ENCODE measurements around the gene BTBD17.
A peak's percentile ranks its signal among the peaks of the same experiment; 100 is the strongest.

The BTBD17 gene

GRCh38 chr17:74380086-74380958, 18.7 kb upstream of the BTBD17 start:
- in situ Hi-C loops (cut with HindIII; ENCODE audit: low sequenced_read_pairs), result no loop called here

GRCh38 chr17:74379495-74380085, 17.9 kb upstream of the BTBD17 start:
- in situ Hi-C loops (cut with HindIII; ENCODE audit: low sequenced_read_pairs), result no loop called here
- DNase-seq (ENCODE audit: low read depth), result peak; percentile 38
- TF ChIP-seq CTCF (IDR thresholded peaks at IDR 0.05; ENCODE audit: low read depth, low read length, missing control alignments), result peak; percentile 82
- no peak overlapping the region for H3K4me3 ChIP-seq (ENCODE audit: low read depth, low read length)

More at GRCh38 chr17:74380086-74380958, 18.7 kb upstream of the BTBD17 start:
- no peak for TF ChIP-seq CTCF (IDR thresholded peaks at IDR 0.05; ENCODE audit: low read depth, low read length, missing control alignments)
- no peak for DNase-seq (ENCODE audit: low read depth)
- no peak overlapping the region for H3K4me3 ChIP-seq (ENCODE audit: low read depth, low read length)

- DNase-seq (ENCODE audit: low read depth), result no peak
- in situ Hi-C loops (cut with HindIII; ENCODE audit: low sequenced_read_pairs), result no loop called here
- TF ChIP-seq CTCF (IDR thresholded peaks at IDR 0.05; ENCODE audit: low read depth, low read length, missing control alignments), result no peak
- no peak overlapping the region for H3K4me3 ChIP-seq (ENCODE audit: low read depth, low read length)
Observed at GRCh38 chr17:74374858-74375257, 13.2 kb upstream of the BTBD17 start.

GRCh38 chr17:74373838-74374606, 12.4 kb upstream of the BTBD17 start:
- in situ Hi-C loops (cut with HindIII; ENCODE audit: low sequenced_read_pairs), result no loop called here
- no peak for DNase-seq (ENCODE audit: low read depth)
- no peak for TF ChIP-seq CTCF (IDR thresholded peaks at IDR 0.05; ENCODE audit: low read depth, low read length, missing control alignments)
- H3K4me3 ChIP-seq (ENCODE audit: low read depth, low read length), result no peak overlapping the region

GRCh38 chr17:74372426-74372825, 10.8 kb upstream of the BTBD17 start:
- no peak for TF ChIP-seq CTCF (IDR thresholded peaks at IDR 0.05; ENCODE audit: low read depth, low read length, missing control alignments)
- in situ Hi-C loops (cut with HindIII; ENCODE audit: low sequenced_read_pairs), result no loop called here
- H3K4me3 ChIP-seq (ENCODE audit: low read depth, low read length), result no peak overlapping the region
- no peak for DNase-seq (ENCODE audit: low read depth)

- no peak overlapping the region for H3K4me3 ChIP-seq (ENCODE audit: low read depth, low read length)
- no peak for DNase-seq (ENCODE audit: low read depth)
- in situ Hi-C loops (cut with HindIII; ENCODE audit: low sequenced_read_pairs), result no loop called here
- TF ChIP-seq CTCF (IDR thresholded peaks at IDR 0.05; ENCODE audit: low read depth, low read length, missing control alignments), result no peak
Observed at GRCh38 chr17:74371653-74372147, 10.0 kb upstream of the BTBD17 start.
